H9 (cell line): ENCODE results near the gene PPP4R2. TPM values are rescaled to one million over a fixed set of nuclear protein-coding genes. Genes with fewer than 3 reads are reported as not detected.

ENCODE experiments used
- DNase-seq: peaks from one replicate; pipeline ENCODE4 v3.0.0-alpha.2; 2017
- H2AFZ ChIP-seq: one replicate; pipeline ENCODE4 v1.6.1; 2013; ENCODE audit warnings: mild to moderate bottlenecking, low read length, control low read depth, moderate library complexity
- H2AK5ac ChIP-seq: 2 replicates; pipeline ENCODE4 v1.6.1; 2013; ENCODE audit warnings: low read length, control low read depth, mixed read lengths; ENCODE audit not compliant: insufficient read length
- H2BK120ac ChIP-seq: one replicate; pipeline ENCODE4 v1.6.1; 2013; ENCODE audit warnings: low read depth, mild to moderate bottlenecking, low read length, control low read depth, inconsistent platforms; ENCODE audit not compliant: poor library complexity, severe bottlenecking
- H2BK12ac ChIP-seq: 2 replicates; pipeline ENCODE4 v1.6.1; 2013; ENCODE audit warnings: low read length, control low read depth, mixed read lengths, low read depth; ENCODE audit not compliant: insufficient read length
- H2BK15ac ChIP-seq: 2 replicates; pipeline ENCODE4 v1.6.1; 2013; ENCODE audit warnings: low read depth, low read length, control low read depth
- H2BK20ac ChIP-seq: one replicate; pipeline ENCODE4 v1.6.1; 2013; ENCODE audit warnings: low read depth, mild to moderate bottlenecking, low read length, control low read depth, inconsistent platforms; ENCODE audit not compliant: poor library complexity, severe bottlenecking
- H2BK5ac ChIP-seq: 2 replicates; pipeline ENCODE4 v1.6.1; 2013; ENCODE audit warnings: low read length, control low read depth, mixed read lengths; ENCODE audit not compliant: insufficient read length
- H3K14ac ChIP-seq: 2 replicates; pipeline ENCODE4 v1.6.1; 2013; ENCODE audit warnings: low read length, control low read depth; ENCODE audit not compliant: insufficient read depth
- H3K18ac ChIP-seq: 2 replicates; pipeline ENCODE4 v1.6.1; 2013; ENCODE audit warnings: low read depth, mild to moderate bottlenecking, mixed read lengths, low read length, control low read depth; ENCODE audit not compliant: insufficient read length
- H3K23ac ChIP-seq: 2 replicates; pipeline ENCODE4 v1.6.1; 2013; ENCODE audit warnings: low read length, control low read depth, mixed read lengths, low read depth; ENCODE audit not compliant: insufficient read length
- H3K23me2 ChIP-seq: 2 replicates; pipeline ENCODE4 v1.6.1; 2013; ENCODE audit warnings: low read depth, mild to moderate bottlenecking, mixed read lengths, low read length, control low read depth; ENCODE audit not compliant: insufficient read length, poor library complexity, severe bottlenecking
- H3K27ac ChIP-seq: 2 replicates; pipeline ENCODE4 v1.5.1; 2013; ENCODE audit warnings: low read length, control low read depth, mixed read lengths, low read depth; ENCODE audit not compliant: insufficient read length
- H3K27me3 ChIP-seq: 2 replicates; pipeline ENCODE4 v1.6.1; 2013; ENCODE audit warnings: low read length, control low read depth, inconsistent platforms; ENCODE audit not compliant: insufficient read depth
- H3K4ac ChIP-seq: 2 replicates; pipeline ENCODE4 v1.6.1; 2013; ENCODE audit warnings: low read depth, mild to moderate bottlenecking, control low read depth, inconsistent platforms, low read length, moderate library complexity
- H3K4me1 ChIP-seq: 2 replicates; pipeline ENCODE4 v1.6.1; 2013; ENCODE audit warnings: low read length, control low read depth, inconsistent platforms; ENCODE audit not compliant: insufficient read depth
- H3K4me2 ChIP-seq: 2 replicates; pipeline ENCODE4 v1.6.1; 2013; ENCODE audit warnings: low read length, control low read depth, mixed read lengths; ENCODE audit not compliant: insufficient read length, insufficient read depth
- H3K56ac ChIP-seq: 2 replicates; pipeline ENCODE4 v1.6.1; 2013; ENCODE audit warnings: low read depth, mild to moderate bottlenecking, mixed read lengths, low read length, control low read depth; ENCODE audit not compliant: insufficient read length
- H3K79me1 ChIP-seq: 2 replicates; pipeline ENCODE4 v1.6.1; 2013; ENCODE audit warnings: low read depth, mild to moderate bottlenecking, moderate library complexity, low read length, control low read depth, inconsistent platforms; ENCODE audit not compliant: insufficient read depth, poor library complexity, severe bottlenecking
- H3K79me2 ChIP-seq: 2 replicates; pipeline ENCODE4 v1.6.1; 2013; ENCODE audit warnings: low read length, control low read depth, inconsistent platforms; ENCODE audit not compliant: insufficient read depth
- H3K9ac ChIP-seq: 2 replicates; pipeline ENCODE4 v1.6.1; 2013; ENCODE audit warnings: low read length, control low read depth, mixed read lengths; ENCODE audit not compliant: insufficient read length; ENCODE audit errors: extremely low read depth
- H3K9me3 ChIP-seq: one replicate; pipeline ENCODE4 v1.6.1; 2013; ENCODE audit warnings: low read depth, low read length, inconsistent platforms; ENCODE audit not compliant: control insufficient read depth
- H3T11ph ChIP-seq: one replicate; pipeline ENCODE4 v1.6.1; 2013; ENCODE audit warnings: mild to moderate bottlenecking, low read length, control low read depth, inconsistent platforms
- H4K20me1 ChIP-seq: one replicate; pipeline ENCODE4 v1.6.1; 2013; ENCODE audit not compliant: control insufficient read depth, insufficient read length, insufficient read depth
- H4K5ac ChIP-seq: 2 replicates; pipeline ENCODE4 v1.6.1; 2013; ENCODE audit warnings: low read depth, mild to moderate bottlenecking, mixed read lengths, low read length, control low read depth; ENCODE audit not compliant: insufficient read length
- H4K8ac ChIP-seq: replicated peaks from 2 replicates; pipeline ENCODE4 v1.6.1; 2013; ENCODE audit warnings: low read length, control low read depth, mixed read lengths, low read depth; ENCODE audit not compliant: insufficient read length
- H4K91ac ChIP-seq: 2 replicates; pipeline ENCODE4 v1.6.1; 2013; ENCODE audit warnings: low read depth, mild to moderate bottlenecking, moderate library complexity, mixed read lengths, low read length, control low read depth; ENCODE audit not compliant: insufficient read length
- H3K27ac Mint-ChIP-seq, 3 experiments: 2 replicates in 2 of 3; 3 replicates in 1 of 3; pipeline ENCODE4 v1.8.0; 2020 to 2021; ENCODE audit warnings: mixed read lengths in 3 of 3, mild to moderate bottlenecking in 1 of 3, moderate library complexity in 1 of 3
- H3K27me3 Mint-ChIP-seq: 2 replicates; pipeline ENCODE4 v1.8.0; 2021; ENCODE audit warnings: low read depth, mild to moderate bottlenecking, moderate library complexity, mixed read lengths
- H3K36me3 Mint-ChIP-seq, 3 experiments: 2 replicates in 2 of 3; 3 replicates in 1 of 3; pipeline ENCODE4 v1.8.0; 2020 to 2021; ENCODE audit warnings: low read depth in 3 of 3, mixed read lengths in 3 of 3; ENCODE audit not compliant: insufficient read depth in 1 of 3
- H3K4me1 Mint-ChIP-seq, 2 experiments: 2 replicates each; pipeline ENCODE4 v1.8.0; 2020; ENCODE audit warnings: mixed read lengths in 2 of 2
- H3K4me3 Mint-ChIP-seq, 2 experiments: 2 replicates in 1 of 2; 3 replicates in 1 of 2; pipeline ENCODE4 v1.8.0; 2020 to 2021; ENCODE audit warnings: mild to moderate bottlenecking in 2 of 2, mixed read lengths in 2 of 2, moderate library complexity in 1 of 2
- H3K9me3 Mint-ChIP-seq, 2 experiments: 2 replicates in 1 of 2; 3 replicates in 1 of 2; pipeline ENCODE4 v1.8.0; 2020; ENCODE audit warnings: mild to moderate bottlenecking in 2 of 2, mixed read lengths in 2 of 2, moderate library complexity in 1 of 2
- WGBS: extraction: QIAGEN DNeasy Blood & Tissue Kit; methylation state at CpG from one replicate; pipeline ENCODE4 v1.1.7; 2013; ENCODE audit warnings: missing lambda C conversion rate, low lambda C conversion rate, mixed read lengths; ENCODE audit not compliant: insufficient read length; ENCODE audit errors: extremely low coverage; 5-methylcytosine and 5-hydroxymethylcytosine counted together
- total RNA-seq: library from RNA; stranded (reverse); gene quantifications from 2 replicates; pipeline ENCODE4 v1.2.1, GENCODE V29; 2021
- TF ChIP-seq, protein P1 (sequence below): fragments of 200-600 bp; sonication (generic); conservative IDR thresholded peaks from 3 replicates; pipeline ENCODE4 v1.8.0; 2021; ENCODE audit warnings: antibody characterized with exemption, mild to moderate bottlenecking

The PPP4R2 gene
- total RNA-seq, 1 experiment from 2014 or later, result 132 TPM

DNA sequence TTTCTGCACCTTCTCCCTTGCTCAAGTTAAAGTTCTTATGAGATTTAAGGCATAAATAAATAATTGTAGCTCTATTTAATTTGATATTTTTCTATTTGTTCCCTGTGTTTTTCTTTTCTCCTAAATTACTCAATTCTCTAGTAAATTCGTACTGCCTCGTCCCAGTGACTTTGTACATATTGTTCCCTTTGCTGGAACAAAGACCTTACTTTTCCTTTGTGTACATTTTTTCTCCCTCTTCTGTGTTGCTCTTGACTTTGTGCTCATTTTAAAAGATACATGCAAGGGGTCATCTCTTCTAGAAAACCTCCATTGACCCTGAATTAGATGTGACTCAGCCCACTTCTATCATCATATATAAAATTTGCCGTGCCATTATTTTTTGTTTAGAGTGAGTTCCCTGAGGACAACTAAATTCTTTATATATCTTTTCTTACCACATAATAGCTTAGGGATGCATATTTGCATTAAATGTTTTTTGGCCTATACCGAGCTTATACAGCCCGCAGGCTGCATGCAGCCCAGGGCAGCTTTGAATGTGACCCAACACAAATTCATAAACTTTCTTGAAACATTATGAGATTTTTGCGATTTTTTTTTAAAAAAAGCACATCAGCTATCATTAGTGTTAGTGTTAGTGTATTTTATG is 29.6 kb downstream of the PPP4R2 start:
- Histone ChIP-seq H4K91ac (no peak overlapping the region), H2BK20ac (no peak overlapping the region), H4K20me1 (no peaks in the 10 kb centered on the region), H3K79me1 (no peaks in the 10 kb centered on the region), H2AK5ac (no peak overlapping the region), H3K79me2 (peaks cover 59% of the 10 kb centered on the region; the same call in 1 of the 2 replicates), H3K9me3 (no peaks in the 10 kb centered on the region), H3K9ac (no peak overlapping the region), H3K18ac (no peak overlapping the region), H2BK12ac (no peak overlapping the region), H3K4me1 (peaks cover 5% of the 10 kb centered on the region; the same call in 1 of the 2 replicates), H3K4ac (no peak overlapping the region), H3T11ph (no peak overlapping the region), H2BK15ac (no peak overlapping the region), H3K4me2 (no peak overlapping the region), H2BK120ac (no peak overlapping the region), H3K14ac (no peak overlapping the region), H3K56ac (no peak overlapping the region), H4K5ac (no peak overlapping the region), H3K27me3 (no peaks in the 10 kb centered on the region), H4K8ac (no peak overlapping the region), H2AFZ (no peak overlapping the region), H3K23ac (no peak overlapping the region), H3K27ac (no peak overlapping the region), H2BK5ac (no peak overlapping the region), H3K23me2 (no peaks in the 10 kb centered on the region)
- no peak overlapping the region; a peak in 1 of 7 replicates for H3K27ac Mint-ChIP-seq
- H3K4me1 Mint-ChIP-seq, result peaks cover 51 to 59% of the 10 kb centered on the region in 2 experiments
- no peaks in the 10 kb centered on the region for H3K9me3 Mint-ChIP-seq
- no CpG with 5 or more reads among the region's 6 CpGs for WGBS
- no peak for DNase-seq
- no peak overlapping the region for H3K4me3 Mint-ChIP-seq
- no peaks in the 10 kb centered on the region for H3K27me3 Mint-ChIP-seq
- H3K36me3 Mint-ChIP-seq, result peaks cover 3 to 7% (median 7%) of the 10 kb centered on the region in 3 experiments; a peak in 5 of 7 replicates
- TF ChIP-seq, protein P1, sequence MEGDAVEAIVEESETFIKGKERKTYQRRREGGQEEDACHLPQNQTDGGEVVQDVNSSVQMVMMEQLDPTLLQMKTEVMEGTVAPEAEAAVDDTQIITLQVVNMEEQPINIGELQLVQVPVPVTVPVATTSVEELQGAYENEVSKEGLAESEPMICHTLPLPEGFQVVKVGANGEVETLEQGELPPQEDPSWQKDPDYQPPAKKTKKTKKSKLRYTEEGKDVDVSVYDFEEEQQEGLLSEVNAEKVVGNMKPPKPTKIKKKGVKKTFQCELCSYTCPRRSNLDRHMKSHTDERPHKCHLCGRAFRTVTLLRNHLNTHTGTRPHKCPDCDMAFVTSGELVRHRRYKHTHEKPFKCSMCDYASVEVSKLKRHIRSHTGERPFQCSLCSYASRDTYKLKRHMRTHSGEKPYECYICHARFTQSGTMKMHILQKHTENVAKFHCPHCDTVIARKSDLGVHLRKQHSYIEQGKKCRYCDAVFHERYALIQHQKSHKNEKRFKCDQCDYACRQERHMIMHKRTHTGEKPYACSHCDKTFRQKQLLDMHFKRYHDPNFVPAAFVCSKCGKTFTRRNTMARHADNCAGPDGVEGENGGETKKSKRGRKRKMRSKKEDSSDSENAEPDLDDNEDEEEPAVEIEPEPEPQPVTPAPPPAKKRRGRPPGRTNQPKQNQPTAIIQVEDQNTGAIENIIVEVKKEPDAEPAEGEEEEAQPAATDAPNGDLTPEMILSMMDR, result no peak
